ENCODE results near the gene VMO1. TPM values are rescaled to one million over a fixed set of nuclear protein-coding genes. Genes with fewer than 3 reads are reported as not detected.

The VMO1 gene
- total RNA-seq, 1 experiment from 2014 or later = 0.59 TPM

- Mint-ChIP-seq H3K27me3 (ENCODE audit: unreplicated experiment) (peaks cover 25% of the 10 kb centered on the region), H3K36me3 (ENCODE audit: insufficient read depth, unreplicated experiment) (no peaks in the 10 kb centered on the region), H3K9me3 (ENCODE audit: low read depth, unreplicated experiment) (no peaks in the 10 kb centered on the region), H3K27ac (ENCODE audit: unreplicated experiment) (no peak overlapping the region), H3K4me3 (ENCODE audit: low read depth, unreplicated experiment) (no peak overlapping the region), H3K4me1 (ENCODE audit: low read depth, unreplicated experiment) (no peaks in the 10 kb centered on the region)
- DNase-seq = no peak
- CTCF ChIA-PET = interaction anchor here (0.6 kb wide), 1 partner anchor 56 kb away, joined by 6 read pairs; no protein-coding TSS in a partner anchor
- intact Hi-C loops (cut with micrococcal nuclease; ENCODE audit: unreplicated experiment) = no loop called here
- TF ChIP-seq CTCF (IDR thresholded peaks at IDR 0.05; ENCODE audit: unreplicated experiment) = no peak
- no TSS peak for BruUV-seq (replicated peaks)
These were observed 38.3 kb downstream of the VMO1 start for GRCh38 chr17:4747847-4748246.

- H3K27me3 Mint-ChIP-seq (ENCODE audit: unreplicated experiment) = peaks cover 20% of the 10 kb centered on the region
- H3K4me1 Mint-ChIP-seq (ENCODE audit: low read depth, unreplicated experiment) = no peaks in the 10 kb centered on the region
- no peak for TF ChIP-seq CTCF (IDR thresholded peaks at IDR 0.05; ENCODE audit: unreplicated experiment)
- CTCF ChIA-PET = no interaction called here
- no peak overlapping the region for H3K4me3 Mint-ChIP-seq (ENCODE audit: low read depth, unreplicated experiment)
- no peak for DNase-seq
- intact Hi-C loops (cut with micrococcal nuclease; ENCODE audit: unreplicated experiment) = no loop called here
- no TSS peak for BruUV-seq (replicated peaks)
- no peaks in the 10 kb centered on the region for H3K9me3 Mint-ChIP-seq (ENCODE audit: low read depth, unreplicated experiment)
- H3K27ac Mint-ChIP-seq (ENCODE audit: unreplicated experiment) = no peak overlapping the region
- peaks cover 11% of the 10 kb centered on the region for H3K36me3 Mint-ChIP-seq (ENCODE audit: insufficient read depth, unreplicated experiment)
These were observed 40.9 kb downstream of the VMO1 start for GRCh38 chr17:4744999-4745969.

GRCh38 chr17:4743898-4744297, 42.3 kb downstream of the VMO1 start:
- intact Hi-C loops (cut with micrococcal nuclease; ENCODE audit: unreplicated experiment) = no loop called here
- TF ChIP-seq CTCF (IDR thresholded peaks at IDR 0.05; ENCODE audit: unreplicated experiment) = no peak
- Mint-ChIP-seq H3K9me3 (ENCODE audit: low read depth, unreplicated experiment) (no peaks in the 10 kb centered on the region), H3K36me3 (ENCODE audit: insufficient read depth, unreplicated experiment) (peaks cover 21% of the 10 kb centered on the region), H3K4me1 (ENCODE audit: low read depth, unreplicated experiment) (no peaks in the 10 kb centered on the region), H3K27me3 (ENCODE audit: unreplicated experiment) (peaks cover 12% of the 10 kb centered on the region), H3K27ac (ENCODE audit: unreplicated experiment) (no peak overlapping the region), H3K4me3 (ENCODE audit: low read depth, unreplicated experiment) (no peak overlapping the region)
- no peak for DNase-seq
- BruUV-seq (replicated peaks) = no TSS peak
- CTCF ChIA-PET = interaction anchor here (0.6 kb wide), 1 partner anchor 121 kb away, joined by 4 read pairs; no protein-coding TSS in a partner anchor

GRCh38 chr17:4743216-4743615, 42.9 kb downstream of the VMO1 start:
- BruUV-seq (replicated peaks) = no TSS peak
- TF ChIP-seq CTCF (IDR thresholded peaks at IDR 0.05; ENCODE audit: unreplicated experiment) = no peak
- intact Hi-C loops (cut with micrococcal nuclease; ENCODE audit: unreplicated experiment) = no loop called here
- Mint-ChIP-seq H3K4me1 (ENCODE audit: low read depth, unreplicated experiment) (no peaks in the 10 kb centered on the region), H3K4me3 (ENCODE audit: low read depth, unreplicated experiment) (no peak overlapping the region), H3K27ac (ENCODE audit: unreplicated experiment) (no peak overlapping the region), H3K27me3 (ENCODE audit: unreplicated experiment) (peaks cover 5% of the 10 kb centered on the region), H3K9me3 (ENCODE audit: low read depth, unreplicated experiment) (no peaks in the 10 kb centered on the region), H3K36me3 (ENCODE audit: insufficient read depth, unreplicated experiment) (peaks cover 28% of the 10 kb centered on the region)
- CTCF ChIA-PET = no interaction called here
- DNase-seq = no peak
